GM18951 (cell line): ENCODE measurements around the gene GOLGA6L10.
"Not testable (repeated sequence)": the region's sequence is repeated elsewhere in the genome, so short reads cannot be mapped to it uniquely, and the experiment has no call there.

Source experiments
- POLR2A ChIP-seq: IDR thresholded peaks from 4 replicates; pipeline ENCODE4 v1.6.1; 2011; ENCODE audit warnings: mild to moderate bottlenecking; ENCODE audit not compliant: insufficient read length, insufficient read depth; ENCODE audit errors: extremely low read depth
- in situ Hi-C: fragments of 300-500 bp; cut with MboI; formaldehyde crosslinking; loops from one replicate; pipeline ENCODE4 v1.12.0; 2022; ENCODE audit warnings: low sequenced_read_pairs, mixed read lengths, inconsistent platforms; ENCODE audit not compliant: unreplicated experiment

The GOLGA6L10 gene

DNA sequence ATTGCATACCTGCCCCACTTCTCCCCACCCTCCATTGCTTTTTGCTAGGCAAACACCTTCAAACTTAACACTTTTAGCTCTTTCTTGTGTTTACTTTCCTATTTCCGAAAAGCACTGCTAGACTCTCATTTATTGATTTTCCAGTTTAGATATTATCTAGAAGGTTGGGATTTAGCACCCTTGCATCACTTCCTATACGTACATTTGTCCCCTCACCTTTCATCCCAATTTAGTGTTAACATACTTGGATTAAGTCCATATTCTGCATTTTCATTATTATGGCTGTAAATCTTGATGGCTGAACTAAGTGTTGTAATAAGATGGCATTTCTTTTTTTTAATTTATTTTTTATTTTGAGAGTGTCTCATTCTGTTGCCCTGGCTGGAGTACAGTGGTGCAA is 39.5 kb downstream of the GOLGA6L10 start:
- in situ Hi-C loops, result no loop called here

DNA sequence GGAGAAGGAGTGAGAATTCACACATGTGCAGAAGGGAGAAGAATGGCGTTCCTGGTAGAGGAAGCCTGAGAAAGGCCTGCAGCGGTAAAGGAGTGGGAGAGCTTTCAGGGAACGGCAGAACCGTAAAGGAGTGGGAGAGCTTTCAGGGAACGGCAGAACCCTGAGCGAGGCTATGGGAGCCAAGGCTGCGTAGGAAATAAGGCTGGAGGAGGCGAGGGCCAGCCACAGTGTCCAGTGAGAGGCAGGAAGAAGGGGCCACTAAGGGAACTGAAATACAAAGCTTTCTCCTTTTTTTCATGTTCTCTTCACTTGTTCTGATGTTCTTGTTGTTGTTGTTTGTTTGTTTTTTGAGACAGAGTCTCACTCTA is 41.6 kb downstream of the GOLGA6L10 start:
- in situ Hi-C loops, result no loop called here

More for the DNA sequence above, 39.5 kb downstream of the GOLGA6L10 start:
- TF ChIP-seq POLR2A, result no peak

DNA sequence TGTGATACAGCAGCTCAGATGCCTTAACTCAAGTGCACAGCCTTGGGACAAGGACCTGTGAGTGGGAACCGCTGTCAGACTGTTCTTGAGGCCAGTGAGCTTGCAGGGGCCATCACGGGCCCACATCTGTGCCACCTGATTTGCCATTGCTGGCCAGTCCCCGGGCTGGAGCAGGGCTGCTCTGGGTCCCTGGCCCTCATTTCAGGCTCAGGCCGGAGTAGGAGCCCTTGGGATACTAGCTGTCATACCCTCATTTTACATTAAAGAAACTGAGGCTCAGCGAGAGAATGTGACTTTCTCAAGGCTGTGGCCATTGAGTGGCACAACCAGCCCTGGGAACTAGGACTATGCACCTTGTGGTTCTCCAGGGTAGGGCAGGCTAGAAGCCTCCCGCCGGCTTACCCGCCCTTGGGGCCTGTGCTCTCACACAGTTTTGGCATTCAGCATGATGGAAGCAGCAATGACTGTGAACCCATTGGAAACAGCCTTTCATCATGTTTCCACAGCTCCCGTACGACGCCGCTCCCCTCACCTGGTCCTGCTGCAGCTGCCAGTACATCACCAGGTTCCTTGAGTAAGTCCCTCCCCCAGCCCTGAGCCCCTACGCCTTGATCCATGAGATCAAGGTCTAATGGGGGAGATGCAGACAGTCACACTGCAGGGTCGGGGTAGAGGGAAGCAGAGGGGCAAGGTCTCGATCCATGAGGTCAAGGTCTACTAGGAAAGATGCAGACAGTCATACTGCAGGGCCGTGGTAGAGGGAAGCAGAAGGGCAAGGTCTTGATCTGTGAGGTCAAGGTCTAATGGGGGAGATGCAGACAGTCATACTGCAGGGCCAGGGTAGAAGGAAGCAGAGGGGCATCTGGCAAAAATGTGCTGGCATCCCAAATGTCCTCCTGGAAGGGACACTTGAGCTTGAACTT is 42.2 kb downstream of the GOLGA6L10 start:
- in situ Hi-C loops, result no loop called here

More for the DNA sequence above, 41.6 kb downstream of the GOLGA6L10 start:
- no peak for TF ChIP-seq POLR2A

DNA sequence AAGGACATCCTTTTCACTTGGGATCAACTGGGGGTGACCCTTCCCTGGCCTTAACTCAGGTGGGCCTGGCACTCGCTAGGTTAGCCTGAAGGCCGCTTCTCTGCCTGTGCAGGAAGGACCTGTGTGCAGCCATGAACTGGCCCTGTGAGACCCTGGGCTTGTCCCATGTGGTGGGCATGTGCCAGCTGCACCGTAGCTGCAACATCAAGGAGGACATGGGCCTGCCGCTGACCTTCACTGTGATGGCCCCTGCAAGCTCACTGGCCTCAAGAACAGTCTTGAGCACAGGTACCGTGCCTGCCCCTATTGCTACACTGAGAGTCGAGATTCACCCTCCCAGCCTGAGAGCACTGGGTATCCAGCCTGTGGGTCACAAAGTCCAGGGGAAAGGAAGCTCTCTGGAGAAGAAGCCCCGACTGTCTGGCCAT is 43.6 kb downstream of the GOLGA6L10 start:
- in situ Hi-C loops, result no loop called here
- no peak for TF ChIP-seq POLR2A

More for the DNA sequence above, 42.2 kb downstream of the GOLGA6L10 start:
- TF ChIP-seq POLR2A, result no peak

DNA sequence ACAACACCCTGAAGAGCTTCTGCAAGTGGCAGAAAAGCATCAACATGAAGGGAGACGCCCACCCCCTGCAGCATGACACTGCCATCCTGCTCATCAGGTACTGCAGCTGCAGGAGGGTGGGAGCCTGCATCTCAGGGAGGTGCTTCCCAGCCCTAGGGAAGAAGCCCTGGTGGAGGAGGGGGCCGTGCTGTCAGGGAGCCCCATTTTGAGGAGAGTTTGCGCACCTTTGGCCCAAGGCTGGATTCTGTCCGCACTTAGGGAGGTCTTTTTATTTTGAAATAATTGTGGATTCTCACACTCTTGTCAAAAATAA is 44.5 kb downstream of the GOLGA6L10 start:
- no peak for TF ChIP-seq POLR2A
- in situ Hi-C loops, result no loop called here

DNA sequence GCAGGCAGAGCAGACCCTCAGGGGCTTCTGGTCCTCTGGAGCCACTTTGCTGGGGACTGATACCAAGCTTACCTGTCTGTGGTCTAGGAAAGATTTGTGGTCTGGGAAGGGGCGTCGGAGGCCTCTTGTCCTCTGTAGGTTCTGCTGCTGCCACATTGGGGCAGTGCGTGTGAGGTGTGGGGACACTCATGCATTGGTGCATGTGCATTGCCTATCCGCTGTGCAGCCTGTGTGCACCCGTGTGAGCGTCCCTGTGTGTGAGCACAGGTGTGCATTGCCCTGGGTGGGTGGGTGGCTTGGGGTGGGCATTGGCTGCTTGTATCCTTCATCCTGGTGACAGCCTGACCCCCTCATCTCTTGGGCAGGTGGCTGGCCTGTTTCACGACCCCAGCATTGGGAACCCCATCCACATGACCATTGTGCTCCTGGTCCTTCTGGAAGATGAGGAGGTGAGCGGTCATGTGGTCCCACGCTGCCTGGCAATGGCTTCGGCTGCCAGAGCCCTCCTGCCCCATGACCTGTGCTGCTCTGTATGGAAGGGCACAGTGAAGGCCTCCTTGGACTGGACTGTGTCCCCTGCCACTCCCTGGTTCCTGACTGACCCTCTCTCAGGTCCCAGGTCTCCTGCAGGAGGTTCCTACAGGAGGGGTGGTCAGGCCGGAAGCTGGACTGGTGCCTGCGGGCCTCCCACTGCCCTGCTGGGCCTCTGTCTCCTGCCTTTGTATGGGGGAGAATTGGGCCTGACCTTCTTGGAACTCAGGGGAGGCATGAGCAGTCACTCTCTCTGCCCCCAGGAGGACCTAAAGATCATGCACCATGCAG is 45.1 kb downstream of the GOLGA6L10 start:
- TF ChIP-seq POLR2A, result no peak
- in situ Hi-C loops, result no loop called here

DNA sequence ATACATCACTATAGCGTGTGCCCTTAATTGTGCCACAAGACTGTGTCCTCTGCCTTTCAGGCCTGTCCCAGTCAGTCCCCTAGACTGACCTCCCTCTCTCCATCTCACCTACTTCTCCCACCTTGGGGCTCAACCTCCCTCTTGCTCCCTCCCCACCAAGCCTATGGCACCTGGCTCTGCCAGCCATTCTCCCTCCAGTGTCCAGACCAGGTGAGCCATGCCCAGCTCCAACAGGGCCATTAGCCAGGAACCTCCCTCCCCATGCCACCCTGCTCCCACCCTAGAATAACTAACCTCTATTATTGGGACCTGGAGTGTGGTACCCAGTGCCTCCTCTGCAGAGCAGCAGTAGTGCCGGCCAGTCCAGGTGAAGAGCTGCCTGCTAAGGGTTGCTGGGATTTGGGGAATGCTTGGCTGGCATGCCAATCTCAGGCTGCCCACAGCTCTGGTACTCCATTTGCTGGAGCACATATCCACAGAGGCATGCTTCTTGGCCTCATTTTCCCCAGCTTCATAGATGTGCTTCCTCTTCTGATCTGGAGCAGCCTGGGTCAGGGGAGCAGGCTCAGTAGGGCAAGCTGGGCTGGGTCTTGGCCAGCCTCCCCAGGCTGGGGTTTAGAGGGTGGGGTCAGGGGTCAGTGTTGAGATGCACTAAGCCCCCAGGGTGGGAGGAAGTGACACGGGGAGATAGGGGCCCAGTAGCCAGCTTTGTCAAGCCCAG is 47.8 kb downstream of the GOLGA6L10 start:
- in situ Hi-C loops, result no loop called here
- TF ChIP-seq POLR2A, result no peak

DNA sequence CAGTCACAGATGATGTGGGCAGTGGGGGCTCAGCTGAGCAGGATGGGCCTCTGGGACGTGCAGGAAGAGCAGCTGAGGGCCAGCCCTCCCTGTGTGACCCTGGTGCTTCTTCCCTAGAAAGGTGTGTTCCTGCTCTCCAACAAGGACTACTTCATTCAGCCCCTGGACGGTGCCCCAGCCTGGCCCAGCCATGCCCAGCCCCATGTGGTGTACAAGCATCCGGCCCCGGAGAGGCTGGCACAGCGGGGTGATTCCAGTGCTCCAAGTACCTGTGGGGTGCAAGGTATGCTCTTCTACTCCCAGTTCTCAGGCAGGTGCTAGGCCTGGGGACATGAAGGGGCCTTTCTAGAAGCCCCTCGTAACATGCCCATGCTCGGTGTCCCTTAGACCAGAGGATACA is 48.4 kb downstream of the GOLGA6L10 start:
- in situ Hi-C loops, result no loop called here
- no peak for TF ChIP-seq POLR2A

DNA sequence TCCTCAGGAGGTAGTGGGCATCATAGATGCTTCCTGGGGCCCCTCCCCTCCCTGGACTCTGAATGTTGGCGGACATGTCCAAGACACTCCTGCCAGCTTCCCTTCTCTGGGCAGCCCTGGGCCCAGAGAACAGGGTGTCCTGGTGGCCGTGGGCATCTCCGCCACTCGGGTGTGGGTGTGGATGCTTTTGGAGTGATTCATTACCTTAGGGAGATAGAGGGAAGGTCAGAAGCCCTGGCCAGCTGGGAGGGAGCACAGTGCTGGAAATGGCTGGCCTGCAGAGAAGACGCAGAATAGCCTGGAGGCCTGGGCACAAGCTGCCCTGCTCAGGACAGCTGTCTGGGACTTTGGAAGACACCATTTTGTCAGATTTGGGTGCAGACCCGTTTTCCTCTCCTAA is 48.9 kb downstream of the GOLGA6L10 start:
- in situ Hi-C loops, result not testable (repeated sequence)

DNA sequence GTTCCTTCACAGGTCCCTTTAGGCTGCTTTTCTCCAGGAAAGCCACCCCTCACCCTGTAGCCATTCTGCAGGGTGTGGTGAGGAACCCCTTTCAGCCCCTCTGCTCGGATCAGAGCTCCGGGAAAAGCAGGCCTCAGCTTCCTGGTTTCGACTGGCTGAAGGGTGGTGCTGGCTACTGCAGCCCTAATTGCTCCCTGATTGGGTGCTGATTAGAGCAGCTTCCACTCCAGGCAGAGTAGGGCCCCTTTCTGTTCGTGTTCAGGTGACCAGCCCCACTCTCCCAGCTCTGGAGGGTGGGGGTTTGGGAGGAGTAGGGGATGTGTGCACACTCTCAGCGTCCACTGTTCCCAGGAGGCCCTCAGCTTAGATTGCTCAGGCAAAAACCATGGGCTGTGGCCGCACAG is 49.8 kb downstream of the GOLGA6L10 start:
- in situ Hi-C loops, result not testable (repeated sequence)

DNA sequence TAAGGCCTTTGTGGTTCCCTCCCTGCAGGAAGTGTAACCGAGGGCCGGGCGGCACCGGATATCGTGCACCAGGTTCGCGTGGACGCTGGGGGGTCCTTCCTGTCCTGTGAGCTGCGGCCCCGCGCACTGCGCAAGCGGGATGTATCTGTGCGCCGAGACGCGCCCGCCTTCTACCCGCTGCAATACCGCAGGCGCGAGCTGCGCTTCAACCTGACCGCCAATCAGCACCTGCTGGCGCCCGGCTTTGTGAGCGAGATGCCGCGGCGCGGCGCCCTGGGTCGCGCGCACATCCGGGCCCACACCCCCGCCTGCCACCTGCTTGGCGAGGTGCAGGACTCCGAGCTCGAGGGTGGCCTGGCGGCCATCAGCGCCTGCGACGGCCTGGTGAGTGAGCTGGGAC is 50.8 kb downstream of the GOLGA6L10 start:
- no peak for TF ChIP-seq POLR2A

DNA sequence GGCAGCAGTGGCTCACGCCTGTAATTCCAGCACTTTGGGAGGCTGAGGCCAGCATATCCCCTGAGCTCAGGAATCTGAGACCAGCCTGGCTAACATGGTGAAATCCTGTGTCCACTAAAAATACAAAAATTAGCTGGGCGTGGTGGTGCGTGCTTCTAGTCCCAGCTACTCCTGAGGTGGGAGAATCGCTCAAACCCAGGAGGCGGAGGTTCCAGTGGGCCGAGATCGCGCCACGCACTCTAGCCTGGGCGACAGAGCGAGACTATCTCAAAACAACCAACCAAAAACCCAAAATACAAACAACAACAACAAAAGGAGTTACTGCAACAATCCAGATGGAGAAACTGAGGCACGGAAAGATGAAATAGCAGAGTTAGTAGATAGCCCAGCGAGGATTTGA is 51.2 kb downstream of the GOLGA6L10 start:
- TF ChIP-seq POLR2A, result no peak
- in situ Hi-C loops, result no loop called here

More for the DNA sequence above, 50.8 kb downstream of the GOLGA6L10 start:
- in situ Hi-C loops, result no loop called here

DNA sequence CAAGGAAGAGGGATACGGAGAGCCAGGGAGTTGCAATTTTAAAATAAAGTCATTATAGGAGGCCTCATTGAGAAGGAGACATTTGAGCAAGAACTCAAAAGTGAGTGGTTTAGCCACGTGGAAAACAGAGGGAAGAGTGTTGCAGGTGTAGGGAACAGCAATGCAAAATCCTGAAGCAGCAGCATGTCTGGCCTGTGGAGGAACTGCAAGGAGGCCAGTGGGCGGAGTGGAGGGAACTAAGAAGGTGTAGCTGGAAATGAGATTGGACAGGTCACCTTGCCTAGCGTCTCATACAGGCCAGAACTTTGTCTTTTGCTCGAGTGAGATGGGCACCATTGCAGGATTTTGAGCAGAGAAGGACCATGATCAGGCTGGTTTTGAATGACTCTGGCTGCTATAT is 51.7 kb downstream of the GOLGA6L10 start:
- TF ChIP-seq POLR2A, result no peak
- in situ Hi-C loops, result no loop called here
